ENCODE measurements around the gene CD34.

The CD34 gene

DNA sequence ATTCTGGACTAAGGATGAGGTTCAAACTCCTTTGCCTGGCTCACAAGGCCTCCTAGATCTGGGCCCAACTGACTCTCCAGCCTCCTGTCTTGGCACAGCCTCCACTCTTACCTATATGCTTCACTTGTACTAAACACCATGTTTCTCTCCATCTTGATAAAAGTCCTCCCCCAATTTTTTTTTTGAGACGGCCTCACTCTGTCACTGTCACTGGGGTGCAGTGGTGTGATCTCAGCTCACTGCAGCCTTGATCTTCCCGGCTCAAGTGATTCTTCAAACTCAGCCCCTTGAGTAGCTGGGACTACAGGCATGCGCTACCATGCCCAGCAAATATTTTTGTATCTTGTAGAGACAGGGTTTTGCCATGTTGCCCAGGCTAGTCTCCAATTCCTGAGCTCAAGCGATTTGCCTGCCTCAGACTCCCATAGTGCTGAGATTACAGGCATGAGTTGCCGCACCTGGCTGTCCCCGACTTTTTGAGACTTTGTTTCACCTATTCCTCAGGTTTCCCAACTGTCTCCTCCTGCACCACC is 39.7 kb downstream of the CD34 start:
- no peak for DNase-seq

- DNase-seq = no peak
These were observed 40.5 kb downstream of the CD34 start for GRCh38 chr1:207870306-207871031.

- no peak for DNase-seq
These were observed 41.1 kb downstream of the CD34 start for GRCh38 chr1:207869859-207870258.

- peak; percentile 86 for DNase-seq
These were observed 41.9 kb downstream of the CD34 start for GRCh38 chr1:207868774-207869721.

GRCh38 chr1:207868251-207868773 is 42.6 kb downstream of the CD34 start:
- no peak for DNase-seq

- DNase-seq = no peak
These were observed 43.5 kb downstream of the CD34 start for GRCh38 chr1:207867136-207868109.

- DNase-seq = no peak
These were observed 44.3 kb downstream of the CD34 start for GRCh38 chr1:207866471-207867135.

DNA sequence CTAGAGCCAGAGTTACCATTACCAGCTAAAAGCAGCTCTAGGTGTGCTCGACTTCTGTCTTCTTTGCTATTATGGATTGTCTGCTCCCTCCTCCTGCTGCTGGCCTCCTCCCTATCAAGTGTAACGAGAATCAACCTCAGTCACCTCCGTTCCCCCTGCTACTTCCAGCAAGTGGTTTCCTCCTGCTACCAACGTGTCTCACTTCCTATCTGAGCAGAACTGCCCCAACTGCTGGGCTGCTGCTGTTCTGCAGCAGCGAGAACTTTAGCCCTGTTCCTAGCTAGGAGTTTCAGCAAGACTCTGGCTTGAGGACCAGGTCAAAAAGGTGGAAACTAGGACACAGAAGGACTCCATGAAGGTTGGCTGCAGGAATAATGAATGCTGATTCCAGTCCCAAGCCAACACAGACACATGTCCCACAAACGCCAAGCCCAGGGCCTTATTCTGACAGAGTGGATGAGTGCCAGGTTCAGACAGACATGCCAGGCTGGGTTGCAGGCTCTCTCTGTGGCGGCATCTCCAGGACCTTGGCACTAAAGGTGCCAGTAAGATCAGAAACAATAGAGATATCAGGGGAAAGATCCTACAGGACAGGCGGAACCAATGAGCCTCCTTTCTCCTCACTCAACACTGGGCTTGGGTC is 46.9 kb downstream of the CD34 start:
- no peak for DNase-seq

- no peak for DNase-seq
These were observed 48.6 kb downstream of the CD34 start for GRCh38 chr1:207862241-207862787.

- no peak for DNase-seq
These were observed 49.3 kb downstream of the CD34 start for GRCh38 chr1:207861442-207862177.

DNA sequence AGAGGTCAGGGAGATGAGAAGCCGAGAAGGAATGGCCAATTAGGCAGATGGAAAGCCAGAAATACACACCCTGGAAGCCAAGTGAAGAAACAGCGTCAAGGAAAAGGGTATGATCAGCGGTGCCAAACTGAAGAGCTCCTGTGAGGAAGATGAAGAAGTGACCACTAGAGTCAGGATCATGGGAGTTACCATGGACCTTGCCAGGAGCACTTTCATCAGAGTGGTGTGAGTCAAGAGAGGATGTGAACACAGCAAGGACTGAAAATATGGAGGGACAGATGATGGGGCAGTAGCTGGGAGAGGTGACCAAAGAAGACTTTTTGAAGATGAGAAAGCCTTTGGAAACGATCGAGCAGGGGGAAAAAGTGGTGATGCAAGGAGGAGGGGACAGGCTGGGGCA is 50.4 kb downstream of the CD34 start:
- no peak for DNase-seq

- DNase-seq = no peak
These were observed 52.1 kb downstream of the CD34 start for GRCh38 chr1:207858806-207859205.

DNA sequence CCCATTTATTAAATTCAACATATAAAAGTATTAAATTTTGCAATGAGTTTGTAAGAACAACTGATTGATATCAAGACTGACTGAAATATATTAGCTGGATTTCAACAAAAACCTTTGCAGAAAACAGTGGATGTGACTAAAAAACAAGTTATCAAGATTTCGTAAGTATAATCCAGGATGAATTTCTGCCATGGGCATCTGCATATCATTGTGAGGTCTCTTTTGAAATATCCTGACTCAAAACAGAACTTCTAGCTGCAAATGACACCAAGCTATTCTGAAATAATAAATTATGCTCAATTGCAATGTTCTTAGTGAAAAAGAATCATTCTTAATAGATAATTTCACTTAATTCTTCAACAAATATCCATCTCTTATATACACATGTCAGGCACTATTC is 52.6 kb downstream of the CD34 start:
- DNase-seq = no peak

DNA sequence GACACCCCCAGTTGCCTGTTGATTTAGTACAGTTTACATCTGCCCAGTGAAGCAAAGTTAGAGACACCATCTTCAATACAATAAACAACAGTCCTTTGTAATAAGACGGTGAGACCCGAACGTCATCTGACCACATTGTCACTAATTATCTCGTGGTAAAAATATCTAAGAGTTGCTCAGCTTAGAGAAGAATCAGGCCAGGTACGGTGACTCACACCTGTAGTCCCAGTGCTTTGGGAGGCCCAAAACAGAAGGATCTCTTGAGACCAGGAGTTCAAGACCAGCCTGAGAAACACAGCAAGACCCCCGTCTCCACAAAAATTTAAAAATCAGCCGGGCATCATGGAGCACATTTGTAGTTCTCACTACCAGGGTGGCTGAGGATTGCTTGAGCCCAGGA is 53.5 kb downstream of the CD34 start:
- no peak for DNase-seq

DNA sequence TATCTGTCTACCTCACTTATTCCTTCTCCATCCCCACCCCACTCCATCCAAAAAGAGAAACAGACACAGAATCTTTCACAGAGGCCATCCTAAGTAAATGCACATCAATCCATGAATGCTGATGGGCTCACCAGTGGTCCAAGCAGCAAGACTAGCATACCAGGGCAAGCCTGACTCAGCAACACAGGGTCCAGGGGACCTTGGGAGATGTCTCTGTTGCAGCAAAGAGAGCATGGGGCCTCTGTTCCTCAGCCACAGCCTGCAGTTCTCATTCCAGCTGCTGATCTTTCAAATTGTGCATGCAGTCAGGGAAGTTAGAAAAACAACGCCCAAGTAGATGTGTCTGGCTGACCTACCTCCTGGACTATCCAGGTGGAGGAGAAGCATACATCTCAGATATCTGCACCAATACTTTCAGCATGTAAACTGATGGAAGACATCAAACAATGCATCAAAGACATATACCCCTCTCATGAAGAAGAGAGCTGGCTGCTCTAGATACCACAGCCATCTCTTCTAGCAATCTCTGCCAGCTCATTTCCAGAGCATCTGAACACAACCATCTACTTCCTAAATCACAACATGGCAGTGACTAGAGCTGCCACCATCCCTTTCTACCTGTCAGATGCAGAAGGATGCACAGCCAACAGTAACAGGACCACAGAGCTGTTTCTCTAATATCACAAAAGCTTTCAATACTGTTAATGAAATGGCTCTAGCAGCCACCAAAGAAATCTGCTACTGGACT is 54.5 kb downstream of the CD34 start:
- no peak for DNase-seq

GRCh38 chr1:207854001-207854400 is 56.9 kb downstream of the CD34 start:
- DNase-seq = no peak

DNA sequence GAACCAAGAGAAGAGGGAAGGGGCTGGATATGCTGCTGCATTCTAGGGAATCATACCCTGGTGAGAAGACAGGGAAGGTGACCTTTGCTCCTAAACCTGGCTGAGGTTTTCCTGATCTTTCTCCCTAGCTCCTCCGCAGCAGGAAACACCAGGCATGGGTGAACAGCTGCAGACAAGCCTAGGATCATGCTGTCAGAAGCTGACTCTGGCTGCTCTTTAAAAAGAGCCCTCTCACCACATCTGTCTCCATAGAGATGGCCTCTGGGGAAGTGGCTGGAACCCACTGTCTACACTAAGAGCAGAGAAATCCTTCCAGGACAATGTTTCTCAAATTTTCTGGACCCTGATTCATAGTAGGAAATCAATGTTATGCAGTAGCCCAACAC is 57.6 kb downstream of the CD34 start:
- no peak for DNase-seq

DNA sequence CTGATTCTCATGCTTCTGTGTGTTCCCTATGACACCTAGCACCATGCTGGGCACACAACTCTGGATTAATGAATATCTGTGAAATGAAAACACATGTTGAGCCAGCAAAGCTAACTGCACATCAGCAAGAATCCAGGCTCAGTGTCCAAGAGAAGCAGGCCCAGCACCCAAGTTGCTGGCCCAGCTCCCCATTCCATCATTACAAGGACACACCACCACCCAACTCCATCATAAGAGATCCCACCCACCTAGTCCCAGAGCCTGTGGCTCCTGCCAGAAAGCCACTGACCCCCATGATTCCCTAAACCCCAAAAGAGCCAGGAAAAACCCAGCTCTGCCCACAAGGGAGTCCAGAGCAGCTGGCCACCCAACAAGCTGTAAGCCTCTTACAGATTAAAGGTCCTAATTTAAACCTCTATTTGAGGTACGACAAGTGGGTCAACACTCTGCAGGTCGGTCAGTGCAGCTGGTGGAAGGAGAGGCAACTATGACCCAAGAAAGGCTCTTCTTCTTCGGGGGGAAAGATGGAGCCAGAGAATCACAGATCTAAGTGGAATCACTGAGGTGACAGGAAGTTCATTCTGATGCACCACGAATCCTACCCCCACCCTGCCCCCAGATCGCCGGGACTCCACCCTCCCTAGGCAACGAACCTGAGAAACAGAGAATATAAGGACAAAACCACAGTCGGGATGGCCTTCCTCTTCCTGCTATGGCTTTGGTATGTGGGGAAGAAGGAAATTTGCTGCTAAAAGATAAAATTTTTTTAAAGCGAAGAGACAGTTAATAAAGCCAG is 58.2 kb downstream of the CD34 start:
- no peak for DNase-seq

DNA sequence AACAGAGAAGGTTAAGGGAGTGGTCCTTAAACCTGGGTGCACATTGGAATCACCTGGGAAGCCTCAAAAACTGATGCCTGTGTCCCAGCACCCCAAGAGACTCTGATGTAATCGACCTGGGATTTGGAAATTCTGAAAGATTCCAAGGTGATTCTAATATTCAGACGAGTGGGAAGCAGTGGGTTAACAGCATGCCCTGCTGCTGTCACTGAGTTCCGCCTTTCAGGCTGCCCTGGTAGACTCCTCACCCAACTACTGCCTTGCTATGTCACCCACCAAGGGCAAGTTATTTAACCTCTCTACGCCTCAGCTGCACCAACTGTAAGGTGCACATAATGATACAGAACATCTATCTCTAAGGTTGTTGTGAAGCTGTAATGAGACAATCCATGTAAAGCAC is 59.2 kb downstream of the CD34 start:
- no peak for DNase-seq

All from left hindlimb (tissue), 1 donor.